GM08714 (cell line): Measurements from ENCODE around the gene NACC2.
"Not testable (repeated sequence)": the region's sequence is repeated elsewhere in the genome, so short reads cannot be mapped to it uniquely, and the experiment has no call there.

ENCODE experiments used
- H3K4me3 ChIP-seq: fragments of 200-500 bp; sonication (Bioruptor generic); 2 replicates; pipeline ENCODE4 v1.5.1; 2014; ENCODE audit warnings: mild to moderate bottlenecking, low read length, inconsistent platforms
- ZNF274 ChIP-seq: IDR thresholded peaks from 2 replicates; pipeline ENCODE4 v1.6.1; 2012; ENCODE audit warnings: mild to moderate bottlenecking, low read depth, low read length

The NACC2 gene

DNA sequence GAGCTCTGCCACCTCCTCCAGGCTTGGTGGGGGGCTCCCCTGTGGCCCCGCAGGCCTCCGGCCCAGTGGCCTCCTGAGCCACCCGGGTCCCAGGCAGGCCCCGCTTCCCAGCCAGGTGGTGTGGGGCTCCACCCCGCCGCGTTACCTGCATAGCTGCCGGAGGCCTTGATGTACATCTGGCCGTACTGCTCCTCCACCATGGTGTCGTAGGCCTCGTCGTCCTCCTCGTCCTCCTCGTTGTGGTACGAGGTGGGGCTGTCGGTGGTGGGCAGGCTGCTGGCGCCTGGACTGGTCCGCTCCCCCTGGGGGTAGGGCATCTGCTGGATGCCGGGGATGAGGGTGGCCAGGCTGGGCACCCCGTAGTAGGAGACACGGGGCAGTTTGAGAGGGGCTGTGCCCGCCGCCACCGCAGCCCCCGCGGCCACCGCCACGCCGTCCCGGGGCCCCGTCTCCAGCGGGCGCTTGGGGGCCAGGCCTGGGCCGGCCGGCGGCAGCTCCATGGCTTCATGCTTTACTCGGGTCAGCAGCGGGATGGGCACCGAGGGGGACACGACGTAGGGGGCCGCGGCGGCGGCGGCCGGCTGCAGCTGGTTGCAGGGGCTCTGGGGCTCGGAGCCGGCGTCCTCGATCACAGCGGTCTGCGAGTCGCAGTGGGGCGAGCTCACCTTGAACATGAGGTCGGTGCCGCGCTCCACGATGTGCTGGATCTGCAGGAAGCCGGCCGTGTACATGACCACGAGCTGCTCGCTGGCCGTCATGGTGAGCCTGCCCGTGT lies 45.4 kb downstream of the NACC2 start:
- H3K4me3 ChIP-seq: no peak overlapping the region
- TF ChIP-seq ZNF274: no peak

DNA sequence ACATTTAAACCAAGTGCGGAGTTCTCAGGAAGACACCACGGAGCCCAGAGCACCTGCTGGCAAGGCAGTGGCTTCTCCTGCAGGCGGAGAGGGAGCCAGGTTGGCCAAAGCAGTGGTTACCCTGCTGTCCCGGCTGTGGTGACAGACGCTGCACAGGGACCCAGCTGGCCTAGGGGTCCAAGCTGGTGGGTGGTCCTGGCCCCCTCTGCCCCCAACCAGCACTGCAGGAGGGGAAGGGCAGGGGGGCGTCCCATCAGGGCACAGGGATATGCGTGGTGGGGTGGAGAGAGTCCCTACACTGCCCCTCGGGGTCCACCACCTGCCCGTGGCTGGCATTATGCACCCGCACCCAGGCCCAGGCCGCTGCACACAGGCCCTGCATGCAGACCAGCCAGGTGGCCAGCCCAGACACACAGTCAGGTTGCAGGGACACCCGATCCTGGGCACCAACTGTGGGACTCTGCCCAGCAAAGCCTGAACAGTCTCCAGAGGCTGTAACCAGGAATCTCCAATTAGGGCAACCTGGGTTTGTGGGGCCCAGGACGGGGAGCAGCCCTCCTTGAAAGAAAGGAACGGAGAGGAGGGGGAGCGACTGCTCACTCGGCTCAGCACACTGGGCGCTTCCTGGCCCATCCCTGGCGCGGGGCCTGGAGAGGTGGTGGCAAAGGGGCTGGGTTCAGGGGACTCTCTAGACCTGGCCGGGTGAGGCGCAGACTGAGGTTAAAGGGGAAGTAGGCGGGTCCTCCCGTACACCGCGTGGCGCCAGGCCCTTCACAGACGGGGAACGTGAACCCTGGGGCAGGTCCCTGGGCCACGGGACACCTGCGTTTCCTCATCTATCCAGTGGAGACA lies 46.3 kb downstream of the NACC2 start:
- H3K4me3 ChIP-seq: no peak overlapping the region
- no peak for TF ChIP-seq ZNF274

DNA sequence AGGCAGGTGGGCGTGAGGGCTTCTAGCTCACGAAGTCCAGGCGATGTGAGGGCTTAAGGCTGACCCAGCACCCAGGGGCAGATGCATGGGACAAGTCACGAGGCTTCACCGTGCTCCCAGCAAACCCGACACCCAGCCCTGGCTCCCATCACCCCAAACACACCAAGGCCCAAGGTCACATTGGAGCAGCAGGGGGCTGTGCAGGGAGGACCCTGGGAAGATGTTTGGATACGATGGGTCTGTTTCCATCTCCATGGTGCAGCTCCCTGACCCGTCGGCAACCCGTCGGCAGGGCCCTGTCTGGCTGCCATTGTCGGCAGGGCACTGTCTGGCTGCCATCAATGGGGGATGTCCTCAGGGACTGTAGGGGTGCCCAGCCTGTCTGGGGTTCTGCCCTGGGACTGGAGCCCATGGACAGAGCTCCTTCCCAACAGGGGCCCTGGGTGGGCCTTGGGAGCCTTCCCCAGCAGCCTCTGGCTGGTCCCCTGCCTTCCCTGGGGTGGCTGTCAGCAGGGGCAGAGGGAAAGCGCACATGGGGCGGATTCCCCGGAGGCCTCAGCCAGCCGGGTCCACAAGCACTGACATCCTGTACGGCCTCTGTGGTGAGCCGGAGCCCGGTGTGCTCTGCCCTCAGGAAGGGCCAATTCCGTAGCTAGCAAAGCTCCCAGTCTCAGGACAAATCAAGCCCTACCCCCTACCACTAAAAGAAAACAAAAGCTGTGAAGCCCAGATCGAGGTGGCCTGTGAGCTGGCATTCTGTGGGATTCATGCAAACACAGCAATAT lies 47.1 kb downstream of the NACC2 start:
- TF ChIP-seq ZNF274: no peak
- H3K4me3 ChIP-seq: no peak overlapping the region

DNA sequence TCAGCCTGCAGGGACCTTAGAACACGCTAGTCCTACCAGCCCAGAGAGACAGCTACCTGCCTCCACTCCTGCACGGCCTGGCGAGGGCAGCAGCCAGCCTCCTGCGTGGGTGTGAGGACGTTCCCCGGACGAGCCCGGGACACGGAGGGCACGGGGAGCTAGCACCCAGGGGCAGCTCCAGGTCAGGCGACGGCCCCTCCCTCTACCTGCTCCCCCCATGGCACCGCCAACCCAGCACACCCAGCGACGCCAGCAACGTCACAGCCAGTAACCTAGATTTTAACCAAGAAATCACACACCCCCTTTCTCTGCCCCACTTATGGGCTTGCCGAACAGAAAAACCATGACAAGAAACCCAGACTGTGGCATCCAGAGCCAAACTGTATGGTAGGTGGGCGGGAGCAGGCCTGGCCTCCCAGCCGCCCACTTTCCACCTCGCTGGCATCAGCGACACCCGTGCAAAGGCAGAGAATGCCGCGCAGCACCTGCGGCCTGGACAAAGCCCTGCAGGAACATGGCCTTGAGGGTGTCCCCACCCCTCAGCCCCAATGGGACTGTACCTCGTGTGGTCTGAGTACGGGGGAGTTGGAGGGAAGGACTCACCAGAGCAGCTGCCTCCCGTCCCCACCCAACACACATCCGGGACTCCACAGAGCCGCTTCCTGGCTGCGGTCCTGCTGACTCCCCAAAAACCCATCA lies 47.9 kb downstream of the NACC2 start:
- H3K4me3 ChIP-seq: no peak overlapping the region
- no peak for TF ChIP-seq ZNF274

DNA sequence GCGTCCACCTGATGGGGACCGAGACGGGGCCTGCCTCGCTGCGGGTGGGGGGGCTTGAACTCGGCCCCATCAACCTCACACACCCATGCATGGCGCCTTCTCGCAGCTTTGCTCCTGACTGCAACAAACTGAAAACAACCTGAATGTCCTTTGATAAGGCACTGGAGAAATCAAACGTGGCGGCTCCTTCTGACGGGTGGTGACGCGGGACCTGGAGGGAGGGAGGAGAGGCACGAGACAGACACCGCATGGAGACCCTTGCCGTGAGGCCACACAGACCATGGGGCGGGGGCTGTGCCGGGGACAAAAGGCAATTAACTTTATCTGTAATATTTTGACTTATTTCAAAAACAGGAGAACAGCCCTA lies 48.6 kb downstream of the NACC2 start:
- H3K4me3 ChIP-seq: no peak overlapping the region
- TF ChIP-seq ZNF274: no peak

DNA sequence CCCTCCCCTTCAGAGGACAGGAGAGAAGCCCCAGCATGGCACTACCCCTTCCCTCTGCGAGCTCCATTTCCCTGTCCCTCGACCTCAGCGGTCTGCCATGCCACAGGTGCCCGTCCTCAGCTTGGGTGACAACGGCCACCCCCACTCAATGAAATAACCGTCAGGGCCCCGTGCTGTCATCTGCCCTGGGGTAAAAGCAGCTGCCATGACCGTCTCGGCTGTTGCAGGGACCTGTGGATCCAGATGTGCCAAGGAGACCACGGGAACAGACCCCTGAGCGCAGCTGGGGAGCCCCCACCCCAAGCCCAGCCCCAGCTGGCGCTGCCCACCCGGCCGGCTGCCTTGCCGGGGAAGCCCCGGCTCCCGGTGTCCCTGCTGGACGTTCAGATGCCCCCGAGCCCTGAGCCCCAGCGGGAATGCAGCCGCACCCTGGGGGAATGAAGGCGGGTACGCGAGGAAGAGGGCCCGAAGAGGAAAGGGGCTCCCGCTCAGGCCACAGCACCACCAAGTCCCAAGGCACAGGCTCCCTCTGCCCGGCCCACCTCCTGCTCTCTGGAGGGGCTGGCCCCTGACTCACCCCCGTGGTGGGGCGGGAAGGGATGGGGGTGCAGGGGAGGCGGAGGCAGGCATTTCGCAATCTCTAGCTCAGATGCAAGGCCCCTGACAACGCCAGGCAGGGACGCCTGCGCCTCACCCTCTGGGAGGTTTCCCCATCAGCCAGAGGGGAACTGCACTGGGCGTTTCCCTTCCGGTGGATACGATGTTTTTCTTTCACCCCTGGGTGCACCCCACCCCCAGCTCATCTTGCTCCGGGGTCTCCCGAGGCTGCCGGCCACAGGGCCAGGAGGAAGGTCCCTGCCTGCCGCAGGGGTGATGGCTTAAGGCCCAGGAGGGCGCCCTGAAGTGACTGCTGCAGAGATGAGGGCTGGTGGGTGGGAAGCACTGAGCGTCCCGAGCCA lies 49.2 kb downstream of the NACC2 start:
- no peak overlapping the region for H3K4me3 ChIP-seq
- no peak for TF ChIP-seq ZNF274

DNA sequence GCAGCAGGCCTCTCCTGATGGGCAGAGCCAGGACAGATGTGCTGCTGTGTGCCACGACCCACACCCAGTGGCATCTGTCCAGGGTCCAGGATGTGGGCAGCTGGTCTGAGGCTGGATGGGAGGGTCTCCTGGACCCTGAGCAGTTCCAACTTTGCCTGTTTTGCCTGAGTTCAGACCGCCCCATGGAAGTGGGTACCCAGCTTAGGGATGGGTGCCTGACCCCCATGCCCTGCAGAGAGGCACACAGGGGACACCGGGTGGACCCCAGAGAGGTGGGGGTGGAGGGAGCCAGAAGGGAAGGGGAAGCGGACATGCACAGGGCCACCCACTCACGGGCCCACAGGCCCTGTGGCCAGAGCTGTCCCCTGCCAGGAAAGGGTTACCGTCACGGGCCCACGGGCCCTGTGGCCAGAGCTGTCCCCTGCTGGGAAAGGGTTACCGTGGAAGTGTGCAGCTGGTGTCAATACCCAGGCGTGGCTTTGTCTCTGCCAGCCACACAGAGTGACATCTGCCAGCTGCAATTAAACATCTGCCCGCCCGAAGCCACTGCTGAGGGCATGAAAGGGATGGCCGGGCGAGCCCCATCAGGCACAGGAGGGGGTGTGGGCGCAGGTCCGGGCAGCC lies 50.0 kb downstream of the NACC2 start:
- TF ChIP-seq ZNF274: no peak

DNA sequence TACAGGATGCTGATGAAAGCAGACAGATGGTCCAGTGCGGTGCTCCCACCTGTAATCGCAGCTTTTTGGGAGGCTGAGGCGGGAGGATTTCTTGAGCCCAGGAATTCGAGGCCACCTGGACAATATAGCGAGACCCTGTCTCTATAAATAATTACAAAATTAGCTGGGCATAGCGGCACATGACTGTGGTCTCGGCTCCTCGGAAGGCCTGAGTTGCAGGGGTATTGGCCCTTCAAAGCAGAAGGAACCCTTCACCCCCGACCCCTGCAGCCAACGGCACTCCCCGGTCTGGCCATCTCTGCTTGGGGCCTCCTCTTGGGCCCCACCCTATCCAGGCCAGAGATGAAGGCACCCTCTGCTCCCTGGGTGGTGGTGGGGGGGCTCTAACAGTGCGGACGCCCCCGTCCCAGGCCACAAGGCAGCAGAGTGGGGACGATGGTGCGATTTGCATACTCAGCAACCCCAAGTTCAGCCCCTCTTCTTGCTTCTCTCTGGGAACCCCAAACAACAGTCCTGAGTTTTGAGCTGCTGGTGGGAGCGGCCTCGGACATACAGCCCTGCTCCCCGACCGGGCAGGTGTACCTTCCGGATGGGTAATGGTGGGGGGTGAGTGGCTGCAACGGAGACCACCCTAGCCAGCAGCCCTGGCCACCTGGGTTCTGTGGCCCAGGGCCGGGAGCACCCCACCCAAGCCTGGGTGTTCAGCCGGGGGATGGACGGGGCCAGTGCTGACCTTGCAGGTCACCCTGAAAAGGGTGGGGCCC lies 50.7 kb downstream of the NACC2 start:
- no peak overlapping the region for H3K4me3 ChIP-seq
- no peak for TF ChIP-seq ZNF274

More for the DNA sequence above, 50.0 kb downstream of the NACC2 start:
- no peak overlapping the region for H3K4me3 ChIP-seq

DNA sequence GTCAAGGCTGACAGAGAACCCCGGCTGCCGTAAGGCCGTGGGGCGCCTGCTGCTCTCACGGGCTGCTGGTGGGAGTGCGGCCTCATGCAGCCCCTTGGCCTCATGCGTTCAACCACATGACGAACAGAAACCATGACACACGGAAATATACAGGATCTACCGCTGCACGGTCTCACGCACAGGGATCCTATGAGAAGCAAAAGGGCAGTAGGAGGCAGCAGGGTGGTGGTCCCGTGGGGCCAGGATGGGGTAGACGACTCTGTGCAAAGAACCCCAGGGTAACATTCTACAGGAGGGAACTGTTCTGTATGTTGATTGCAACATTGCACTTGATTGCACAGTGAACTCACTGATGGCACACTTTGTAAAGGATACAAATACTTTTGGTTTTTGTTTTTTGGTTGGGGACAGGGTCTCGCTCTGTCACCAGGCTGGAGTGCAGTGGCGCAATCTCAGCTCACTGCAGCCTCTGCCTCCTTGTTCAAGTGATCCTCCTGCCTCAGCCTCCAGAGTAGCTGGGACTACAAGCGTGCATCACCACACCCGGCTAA lies 51.6 kb downstream of the NACC2 start:
- no peak for TF ChIP-seq ZNF274
- no peak overlapping the region for H3K4me3 ChIP-seq

DNA sequence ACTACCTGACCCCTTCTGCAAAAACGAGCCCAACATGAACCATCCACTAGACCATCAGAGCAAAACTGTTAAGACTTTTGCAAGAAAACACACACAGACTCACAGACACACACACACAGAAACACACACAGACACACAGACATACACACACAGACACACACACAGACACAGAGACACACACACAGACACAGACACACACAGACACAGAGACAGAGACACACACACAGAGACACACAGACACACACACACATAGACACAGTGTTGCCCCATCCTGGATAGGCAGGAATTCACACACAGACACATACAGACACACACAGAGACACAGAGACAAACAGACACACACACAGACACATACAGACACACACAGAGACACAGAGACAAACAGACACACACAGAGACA lies 52.5 kb downstream of the NACC2 start:
- no peak overlapping the region for H3K4me3 ChIP-seq
- no peak for TF ChIP-seq ZNF274

DNA sequence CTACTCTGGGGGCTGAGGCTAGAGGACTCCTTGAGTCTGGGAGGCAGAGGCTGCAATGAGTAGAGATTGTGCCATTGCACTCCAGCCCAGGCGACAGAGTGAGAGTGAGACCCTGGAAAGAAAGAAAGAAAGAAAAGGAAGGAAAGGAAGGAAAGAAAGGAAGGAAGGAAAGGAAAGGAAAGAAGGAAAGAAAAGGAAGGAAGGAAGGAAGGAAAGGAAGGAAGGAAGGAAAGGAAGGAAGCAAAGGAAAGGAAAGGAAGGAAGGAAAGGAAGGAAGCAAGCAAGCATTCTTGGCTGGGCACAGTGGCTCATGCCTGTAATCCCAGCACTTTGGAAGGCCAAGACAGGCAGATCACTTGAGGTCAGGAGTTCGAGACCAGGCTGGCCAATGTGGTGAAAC lies 54.2 kb downstream of the NACC2 start:
- not testable (repeated sequence) for H3K4me3 ChIP-seq

DNA sequence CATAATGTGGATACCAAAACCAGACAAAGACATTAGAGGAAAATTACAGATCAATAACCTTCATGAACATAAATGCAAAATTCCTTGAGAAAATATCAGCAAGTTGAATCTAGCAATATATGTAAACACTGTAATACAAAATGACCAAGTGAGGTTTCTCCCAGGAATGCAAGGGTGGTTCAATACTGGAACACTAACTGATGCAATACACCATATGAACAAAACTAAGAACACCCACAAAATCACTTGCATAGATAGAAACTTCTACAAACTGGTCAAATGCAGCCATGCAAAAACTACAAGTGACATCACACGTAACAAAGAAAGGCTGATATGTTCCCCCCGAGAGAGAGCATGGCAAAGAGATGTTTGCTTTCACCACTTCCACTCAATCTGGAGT lies 55.6 kb downstream of the NACC2 start:
- H3K4me3 ChIP-seq: no peak overlapping the region
- TF ChIP-seq ZNF274: no peak
